ENCODE measurements around the gene KLK7. TPM values are rescaled to one million over a fixed set of nuclear protein-coding genes. Genes with fewer than 3 reads are reported as not detected.

The KLK7 gene
- polyA plus RNA-seq, 4 donors = 4.3 to 9.0 (median 5.0) TPM

DNA sequence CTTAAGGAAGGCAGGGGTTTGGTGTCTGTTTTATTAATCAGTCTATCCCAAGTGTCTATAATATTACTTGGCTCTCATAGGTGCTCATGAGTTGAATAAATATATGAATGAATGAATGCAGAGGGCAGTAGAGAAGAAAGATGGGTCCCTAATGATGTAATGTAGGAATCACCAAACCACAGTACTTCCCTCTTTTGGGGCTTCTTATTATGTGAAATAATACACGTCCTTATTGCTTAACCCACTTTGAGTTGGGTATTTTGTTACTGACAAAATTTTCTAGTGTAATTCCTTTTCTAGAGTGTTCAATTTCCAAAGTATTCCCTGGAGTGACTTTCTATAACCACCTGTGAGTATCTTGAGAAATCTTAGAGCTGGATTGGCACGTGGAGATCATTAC, 44.1 kb downstream of the KLK7 start:
- no peak for DNase-seq (ENCODE audit: low read depth in 4 of 4, low spot score in 2 of 4)

DNA sequence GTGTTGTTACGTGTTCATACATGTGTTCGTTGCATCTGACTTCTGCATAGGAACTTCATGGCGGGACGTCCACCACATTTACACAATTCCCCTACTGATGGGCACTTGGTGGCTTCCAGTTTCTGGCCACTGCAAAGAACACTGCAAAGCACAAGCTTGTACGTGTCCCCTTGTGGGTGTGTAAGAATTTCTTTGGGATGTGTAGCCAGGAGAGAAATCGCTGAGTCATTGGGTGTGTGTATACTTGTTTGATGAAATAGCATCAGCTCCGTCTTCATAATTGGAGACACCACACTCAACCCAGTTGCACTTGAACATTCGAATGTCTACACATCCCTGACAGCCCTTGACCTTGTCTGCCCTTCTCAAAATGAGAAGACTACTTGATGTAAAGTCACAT, 50.1 kb downstream of the KLK7 start:
- DNase-seq (ENCODE audit: low read depth in 4 of 4, low spot score in 2 of 4) = no peak

DNA sequence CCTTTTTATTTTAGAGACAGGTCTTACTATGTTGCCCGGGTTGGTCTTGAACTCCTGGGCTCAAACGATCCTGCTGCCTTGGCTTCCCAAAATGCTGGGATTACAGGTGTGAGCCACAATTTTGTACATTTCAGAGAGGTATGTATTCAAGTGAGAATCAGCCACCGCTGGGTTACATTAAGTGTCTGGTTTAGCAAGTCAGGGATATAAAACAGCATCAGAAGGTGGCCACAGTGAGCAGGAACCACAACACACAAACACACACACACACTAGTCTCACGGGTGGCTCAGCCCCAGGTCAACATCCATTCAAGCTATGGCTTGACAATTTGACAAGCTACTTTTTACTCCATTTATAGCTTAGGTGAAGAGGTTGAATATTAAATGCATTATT, 51.0 kb downstream of the KLK7 start:
- no peak for DNase-seq (ENCODE audit: low read depth in 4 of 4, low spot score in 2 of 4)

DNA sequence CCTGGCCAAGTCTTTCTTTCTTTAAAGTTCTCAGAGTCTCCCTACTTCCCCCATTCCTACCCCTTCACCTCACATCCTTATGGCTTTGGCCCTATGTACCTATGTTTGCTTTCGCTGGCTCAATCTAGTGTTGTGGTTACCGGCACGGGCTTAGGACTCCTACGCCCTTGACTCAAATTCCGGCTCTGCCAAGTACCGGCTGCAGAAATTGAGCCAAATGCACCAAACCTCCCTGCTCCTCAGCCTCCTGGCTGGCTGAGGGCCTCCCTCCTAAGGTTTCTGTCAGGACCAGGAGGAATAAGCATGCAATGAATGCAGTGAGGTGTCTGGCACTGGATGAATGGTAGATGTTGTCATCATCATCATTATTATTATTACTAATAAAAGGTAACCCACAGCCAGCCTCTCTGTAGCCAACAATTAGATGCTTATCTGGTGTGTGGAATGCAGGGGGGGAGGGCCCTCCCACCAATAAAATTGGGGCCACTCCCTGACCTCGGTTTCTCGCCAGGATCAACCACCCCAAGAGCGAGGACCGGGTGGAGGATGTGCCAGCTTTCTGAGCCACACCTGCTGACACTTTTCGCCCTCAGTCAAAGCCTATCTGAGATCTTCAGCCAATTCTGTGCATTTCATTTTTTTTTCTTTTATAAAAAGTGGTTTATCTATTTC, 51.6 kb downstream of the KLK7 start:
- no peak for DNase-seq (ENCODE audit: low read depth in 4 of 4, low spot score in 2 of 4)

DNA sequence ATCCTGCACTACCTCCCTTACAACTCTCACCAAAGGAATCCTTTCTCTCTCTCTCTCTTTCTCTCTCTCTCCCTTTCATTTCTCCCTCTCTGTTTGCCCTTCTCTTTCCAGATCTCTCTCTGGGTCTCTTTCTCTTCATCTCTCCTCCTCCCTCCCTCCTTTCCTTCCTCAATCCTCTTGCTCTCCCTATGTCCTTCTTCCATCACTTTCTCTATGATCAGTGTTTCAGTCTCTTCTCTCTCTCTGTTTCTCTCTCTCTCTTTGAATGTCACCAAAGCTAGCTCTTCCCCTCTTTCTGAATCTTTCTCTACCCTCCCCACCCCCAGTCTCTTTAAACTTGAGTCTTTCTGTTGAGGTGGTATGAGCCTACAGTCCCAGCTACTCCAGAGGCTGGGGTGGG, 52.7 kb downstream of the KLK7 start:
- DNase-seq (ENCODE audit: low read depth in 4 of 4, low spot score in 2 of 4) = no peak

DNA sequence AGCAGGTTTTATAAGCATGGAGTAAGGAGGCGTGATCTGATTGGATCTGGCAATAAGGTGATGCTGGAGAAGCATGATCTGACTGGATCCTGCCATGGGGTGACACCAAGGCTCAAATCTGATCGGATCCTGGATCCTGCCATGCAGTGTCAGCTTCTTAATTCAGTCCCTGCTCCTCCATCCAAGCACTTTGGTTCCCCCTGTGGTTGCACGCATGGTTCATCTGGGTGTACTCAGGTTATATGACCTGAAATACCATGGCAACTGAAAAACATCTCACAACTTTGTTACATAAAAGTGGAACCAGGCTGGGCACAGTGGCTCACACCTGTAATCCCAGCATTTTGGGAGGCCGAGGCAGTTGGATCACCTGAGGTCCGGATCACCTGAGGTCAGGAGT, 54.9 kb downstream of the KLK7 start:
- no peak for DNase-seq (ENCODE audit: low read depth in 4 of 4, low spot score in 2 of 4)

Other genes with a start within 250 kb of the KLK7 start
- not detected for gene GPR32, start 213.5 kb downstream of the KLK7 start, polyA plus RNA-seq (ENCODE audit: insufficient read length in 4 of 4)
- under 1 TPM in 3 of 4 donors, not detected in 1; 0.10 to 0.52 (median 0.25) TPM for gene ACP4, start 193.5 kb downstream of the KLK7 start, polyA plus RNA-seq (ENCODE audit: insufficient read length in 4 of 4)
- gene KLK1, start 160.1 kb downstream of the KLK7 start, polyA plus RNA-seq (ENCODE audit: insufficient read length in 4 of 4) = 1 to 10 TPM; 1.6 to 2.2 (median 1.9) TPM
- not detected for gene KLK15, start 150.3 kb downstream of the KLK7 start, polyA plus RNA-seq (ENCODE audit: insufficient read length in 4 of 4)
- gene KLK3, start 129.0 kb downstream of the KLK7 start, polyA plus RNA-seq (ENCODE audit: insufficient read length in 4 of 4) = under 1 TPM; 0.32 to 0.85 (median 0.57) TPM
- gene KLK2, start 110.5 kb downstream of the KLK7 start, polyA plus RNA-seq (ENCODE audit: insufficient read length in 4 of 4) = under 1 TPM in 2 of 4 donors, not detected in 2; 0.39 to 0.42 TPM
- gene KLK4, start 72.5 kb downstream of the KLK7 start, polyA plus RNA-seq (ENCODE audit: insufficient read length in 4 of 4) = not detected
- 1 to 10 TPM; 1.2 to 2.5 (median 1.5) TPM for gene KLK5, start 30.9 kb downstream of the KLK7 start, polyA plus RNA-seq (ENCODE audit: insufficient read length in 4 of 4)
- gene KLK6, start 14.3 kb downstream of the KLK7 start, polyA plus RNA-seq (ENCODE audit: insufficient read length in 4 of 4) = 10 to 100 TPM; 30.9 to 45.1 (median 35.1) TPM
- 1 to 10 TPM in 3 of 4 donors, under 1 TPM in 1; 0.90 to 4.2 (median 2.2) TPM for gene KLK8, start 17.7 kb upstream of the KLK7 start, polyA plus RNA-seq (ENCODE audit: insufficient read length in 4 of 4)
- gene KLK10, start 35.8 kb upstream of the KLK7 start, polyA plus RNA-seq (ENCODE audit: insufficient read length in 4 of 4) = under 1 TPM; 0.13 to 0.48 (median 0.19) TPM
- gene KLK11, start 42.7 kb upstream of the KLK7 start, polyA plus RNA-seq (ENCODE audit: insufficient read length in 4 of 4) = under 1 TPM; 0.30 to 0.81 (median 0.30) TPM
- gene KLK12, start 51.1 kb upstream of the KLK7 start, polyA plus RNA-seq (ENCODE audit: insufficient read length in 4 of 4) = not detected
- gene KLK13, start 81.2 kb upstream of the KLK7 start, polyA plus RNA-seq (ENCODE audit: insufficient read length in 4 of 4) = under 1 TPM; 0.22 to 0.66 (median 0.38) TPM
- gene KLK14, start 99.0 kb upstream of the KLK7 start, polyA plus RNA-seq (ENCODE audit: insufficient read length in 4 of 4) = under 1 TPM in 2 of 4 donors, not detected in 2; 0.51 to 0.61 TPM
- 1 to 10 TPM; 2.8 to 4.7 (median 3.8) TPM for gene CTU1, start 124.5 kb upstream of the KLK7 start, polyA plus RNA-seq (ENCODE audit: insufficient read length in 4 of 4)
- 1 to 10 TPM in 3 of 4 donors, under 1 TPM in 1; 0.95 to 2.1 (median 1.5) TPM for gene SIGLEC9, start 141.0 kb upstream of the KLK7 start, polyA plus RNA-seq (ENCODE audit: insufficient read length in 4 of 4)
- gene SIGLEC7, start 158.4 kb upstream of the KLK7 start, polyA plus RNA-seq (ENCODE audit: insufficient read length in 4 of 4) = 1 to 10 TPM in 1 of 4 donors, under 1 TPM in 3; 0.52 to 1.1 (median 0.70) TPM
- gene CD33, start 241.2 kb upstream of the KLK7 start, polyA plus RNA-seq (ENCODE audit: insufficient read length in 4 of 4) = 1 to 10 TPM; 1.4 to 2.6 (median 1.6) TPM